ENCODE measurements around the gene AMOT. TPM values are rescaled to one million over a fixed set of nuclear protein-coding genes. Genes with fewer than 3 reads are reported as not detected.

The AMOT gene
- total RNA-seq, result 2.3 TPM
- polyA plus RNA-seq, result 1 to 10 TPM; 1.2 to 1.5 (median 1.5) TPM

- H3K9me3 Mint-ChIP-seq, result no peaks in the 10 kb centered on the region
- ATAC-seq (ENCODE audit: low read depth in 2 of 2) (peak; percentile 28 to 43), DNase-seq (peak; percentile 51 to 71 (median 63))
- peak within 1 kb of the TSS; percentile 57 for H3K27ac ChIP-seq (ENCODE audit: insufficient read depth, low read length, poor library complexity, severe bottlenecking)
- H3K27me3 Mint-ChIP-seq, result no peaks in the 10 kb centered on the region
- H3K4me3 Mint-ChIP-seq, result peak within 1 kb of the TSS; percentile 84 to 96 (median 89)
- H3K4me1 ChIP-seq (ENCODE audit: control insufficient read depth, insufficient read depth, low read length, poor library complexity, severe bottlenecking), result no peaks in the 10 kb centered on the region
- H3K4me1 Mint-ChIP-seq, result peaks cover 5 to 14% (median 5%) of the 10 kb centered on the region in 4 donors
- no peaks in the 10 kb centered on the region for H3K9me3 ChIP-seq (ENCODE audit: control insufficient read depth in 2 of 2, low read length in 2 of 2)
- H3K4me3 ChIP-seq (ENCODE audit: low read depth, low read length), result peak within 1 kb of the TSS; percentile 84
- H3K36me3 ChIP-seq (ENCODE audit: control insufficient read depth, insufficient read depth, low read length), result no peaks in the 10 kb centered on the region
- no peaks in the 10 kb centered on the region for H3K27me3 ChIP-seq (ENCODE audit: control insufficient read depth, insufficient read depth, low read length)
- H3K36me3 Mint-ChIP-seq, result no peaks in the 10 kb centered on the region
- H3K27ac Mint-ChIP-seq, result peak within 1 kb of the TSS; percentile 70 to 89 (median 74)
Observed at GRCh38 chrX:112840382-112841113, at the start of gene AMOT. Gene AMOT, minus strand, starts transcription at chrX:112840831. Its CDS starts 17,705 bp downstream, at chrX:112823126.

GRCh38 chrX:112889400-112889799 is 48.8 kb upstream of the AMOT start:
- ATAC-seq (ENCODE audit: low read depth in 2 of 2), result no peak
- DNase-seq, result no peak
- H3K27me3 ChIP-seq (ENCODE audit: control insufficient read depth, insufficient read depth, low read length), result no peaks in the 10 kb centered on the region
- no peak overlapping the region for H3K4me3 ChIP-seq (ENCODE audit: low read depth, low read length)
- no peaks in the 10 kb centered on the region for H3K9me3 Mint-ChIP-seq
- H3K9me3 ChIP-seq (ENCODE audit: control insufficient read depth in 2 of 2, low read length in 2 of 2), result no peaks in the 10 kb centered on the region
- H3K36me3 Mint-ChIP-seq, result peaks cover 3% of the 10 kb centered on the region
- H3K27ac ChIP-seq (ENCODE audit: insufficient read depth, low read length, poor library complexity, severe bottlenecking), result no peak overlapping the region
- H3K27me3 Mint-ChIP-seq, result peaks cover 4% of the 10 kb centered on the region
- H3K4me1 ChIP-seq (ENCODE audit: control insufficient read depth, insufficient read depth, low read length, poor library complexity, severe bottlenecking), result no peaks in the 10 kb centered on the region
- H3K27ac Mint-ChIP-seq, result no peak overlapping the region
- H3K36me3 ChIP-seq (ENCODE audit: control insufficient read depth, insufficient read depth, low read length), result no peaks in the 10 kb centered on the region
- H3K4me1 Mint-ChIP-seq, result peaks cover 0 to 5% (median 2%) of the 10 kb centered on the region in 4 donors
- no peak overlapping the region for H3K4me3 Mint-ChIP-seq

GRCh38 chrX:112888916-112889315 is 48.3 kb upstream of the AMOT start:
- H3K9me3 ChIP-seq (ENCODE audit: control insufficient read depth in 2 of 2, low read length in 2 of 2), result no peaks in the 10 kb centered on the region
- no peak overlapping the region for H3K4me3 ChIP-seq (ENCODE audit: low read depth, low read length)
- H3K27me3 ChIP-seq (ENCODE audit: control insufficient read depth, insufficient read depth, low read length), result no peaks in the 10 kb centered on the region
- DNase-seq, result no peak
- no peak overlapping the region for H3K27ac Mint-ChIP-seq
- H3K36me3 Mint-ChIP-seq, result peaks cover 3% of the 10 kb centered on the region
- H3K27ac ChIP-seq (ENCODE audit: insufficient read depth, low read length, poor library complexity, severe bottlenecking), result no peak overlapping the region
- no peaks in the 10 kb centered on the region for H3K4me1 ChIP-seq (ENCODE audit: control insufficient read depth, insufficient read depth, low read length, poor library complexity, severe bottlenecking)
- H3K27me3 Mint-ChIP-seq, result no peaks in the 10 kb centered on the region
- H3K4me1 Mint-ChIP-seq, result peaks cover 0 to 5% (median 2%) of the 10 kb centered on the region in 4 donors
- H3K36me3 ChIP-seq (ENCODE audit: control insufficient read depth, insufficient read depth, low read length), result no peaks in the 10 kb centered on the region
- H3K9me3 Mint-ChIP-seq, result no peaks in the 10 kb centered on the region
- no peak for ATAC-seq (ENCODE audit: low read depth in 2 of 2)
- H3K4me3 Mint-ChIP-seq, result no peak overlapping the region

- Mint-ChIP-seq H3K27me3 (peaks cover 6% of the 10 kb centered on the region), H3K4me1 (no peaks in the 10 kb centered on the region), H3K27ac (no peak overlapping the region), H3K4me3 (no peak overlapping the region), H3K9me3 (peaks cover 0 to 5% (median 0%) of the 10 kb centered on the region in 7 donors), H3K36me3 (no peaks in the 10 kb centered on the region)
- Histone ChIP-seq H3K36me3 (ENCODE audit: control insufficient read depth, insufficient read depth, low read length) (no peaks in the 10 kb centered on the region), H3K9me3 (ENCODE audit: control insufficient read depth in 2 of 2, low read length in 2 of 2) (no peaks in the 10 kb centered on the region), H3K27me3 (ENCODE audit: control insufficient read depth, insufficient read depth, low read length) (no peaks in the 10 kb centered on the region), H3K4me1 (ENCODE audit: control insufficient read depth, insufficient read depth, low read length, poor library complexity, severe bottlenecking) (no peaks in the 10 kb centered on the region), H3K4me3 (ENCODE audit: low read depth, low read length) (no peak overlapping the region), H3K27ac (ENCODE audit: insufficient read depth, low read length, poor library complexity, severe bottlenecking) (no peak overlapping the region)
- ATAC-seq (ENCODE audit: low read depth in 2 of 2) (no peak), DNase-seq (no peak)
Observed at GRCh38 chrX:112877771-112878173, 37.1 kb upstream of the AMOT start.

- Mint-ChIP-seq H3K9me3 (peaks cover 0 to 2% (median 0%) of the 10 kb centered on the region in 7 donors), H3K36me3 (no peaks in the 10 kb centered on the region), H3K27ac (no peak overlapping the region), H3K27me3 (peaks cover 9% of the 10 kb centered on the region), H3K4me3 (no peak overlapping the region), H3K4me1 (no peaks in the 10 kb centered on the region)
- DNase-seq (no peak), ATAC-seq (ENCODE audit: low read depth in 2 of 2) (no peak)
- Histone ChIP-seq H3K27me3 (ENCODE audit: control insufficient read depth, insufficient read depth, low read length) (no peaks in the 10 kb centered on the region), H3K27ac (ENCODE audit: insufficient read depth, low read length, poor library complexity, severe bottlenecking) (no peak overlapping the region), H3K36me3 (ENCODE audit: control insufficient read depth, insufficient read depth, low read length) (no peaks in the 10 kb centered on the region), H3K4me1 (ENCODE audit: control insufficient read depth, insufficient read depth, low read length, poor library complexity, severe bottlenecking) (no peaks in the 10 kb centered on the region), H3K4me3 (ENCODE audit: low read depth, low read length) (no peak overlapping the region), H3K9me3 (ENCODE audit: control insufficient read depth in 2 of 2, low read length in 2 of 2) (no peaks in the 10 kb centered on the region)
Observed at GRCh38 chrX:112874614-112875013, 34.0 kb upstream of the AMOT start.

GRCh38 chrX:112874175-112874574 is 33.5 kb upstream of the AMOT start:
- peaks cover 9% of the 10 kb centered on the region for H3K27me3 Mint-ChIP-seq
- H3K9me3 ChIP-seq (ENCODE audit: control insufficient read depth in 2 of 2, low read length in 2 of 2), result no peaks in the 10 kb centered on the region
- H3K27me3 ChIP-seq (ENCODE audit: control insufficient read depth, insufficient read depth, low read length), result no peaks in the 10 kb centered on the region
- H3K27ac ChIP-seq (ENCODE audit: insufficient read depth, low read length, poor library complexity, severe bottlenecking), result no peak overlapping the region
- H3K4me1 Mint-ChIP-seq, result no peaks in the 10 kb centered on the region
- H3K27ac Mint-ChIP-seq, result no peak overlapping the region
- H3K36me3 Mint-ChIP-seq, result no peaks in the 10 kb centered on the region
- H3K4me3 ChIP-seq (ENCODE audit: low read depth, low read length), result no peak overlapping the region
- H3K9me3 Mint-ChIP-seq, result peaks cover 0 to 2% (median 0%) of the 10 kb centered on the region in 7 donors
- DNase-seq (no peak), ATAC-seq (ENCODE audit: low read depth in 2 of 2) (no peak)
- H3K4me3 Mint-ChIP-seq, result no peak overlapping the region
- H3K4me1 ChIP-seq (ENCODE audit: control insufficient read depth, insufficient read depth, low read length, poor library complexity, severe bottlenecking), result no peaks in the 10 kb centered on the region
- no peaks in the 10 kb centered on the region for H3K36me3 ChIP-seq (ENCODE audit: control insufficient read depth, insufficient read depth, low read length)

- H3K27ac Mint-ChIP-seq, result no peak overlapping the region
- no peaks in the 10 kb centered on the region for H3K36me3 Mint-ChIP-seq
- H3K27ac ChIP-seq (ENCODE audit: insufficient read depth, low read length, poor library complexity, severe bottlenecking), result no peak overlapping the region
- no peaks in the 10 kb centered on the region for H3K9me3 ChIP-seq (ENCODE audit: control insufficient read depth in 2 of 2, low read length in 2 of 2)
- H3K9me3 Mint-ChIP-seq, result no peaks in the 10 kb centered on the region
- H3K36me3 ChIP-seq (ENCODE audit: control insufficient read depth, insufficient read depth, low read length), result no peaks in the 10 kb centered on the region
- ATAC-seq (ENCODE audit: low read depth in 2 of 2), result no peak
- no peaks in the 10 kb centered on the region for H3K4me1 ChIP-seq (ENCODE audit: control insufficient read depth, insufficient read depth, low read length, poor library complexity, severe bottlenecking)
- DNase-seq, result no peak
- H3K27me3 Mint-ChIP-seq, result peaks cover 4% of the 10 kb centered on the region
- no peaks in the 10 kb centered on the region for H3K4me1 Mint-ChIP-seq
- no peaks in the 10 kb centered on the region for H3K27me3 ChIP-seq (ENCODE audit: control insufficient read depth, insufficient read depth, low read length)
- no peak overlapping the region for H3K4me3 Mint-ChIP-seq
- H3K4me3 ChIP-seq (ENCODE audit: low read depth, low read length), result no peak overlapping the region
Observed at GRCh38 chrX:112868586-112868985, 28.0 kb upstream of the AMOT start.

- no peak overlapping the region for H3K4me3 ChIP-seq (ENCODE audit: low read depth, low read length)
- Mint-ChIP-seq H3K27ac (no peak overlapping the region), H3K9me3 (no peaks in the 10 kb centered on the region), H3K36me3 (no peaks in the 10 kb centered on the region), H3K4me3 (no peak overlapping the region), H3K4me1 (no peaks in the 10 kb centered on the region), H3K27me3 (peaks cover 4% of the 10 kb centered on the region)
- no peaks in the 10 kb centered on the region for H3K27me3 ChIP-seq (ENCODE audit: control insufficient read depth, insufficient read depth, low read length)
- H3K9me3 ChIP-seq (ENCODE audit: control insufficient read depth in 2 of 2, low read length in 2 of 2), result no peaks in the 10 kb centered on the region
- no peaks in the 10 kb centered on the region for H3K36me3 ChIP-seq (ENCODE audit: control insufficient read depth, insufficient read depth, low read length)
- no peaks in the 10 kb centered on the region for H3K4me1 ChIP-seq (ENCODE audit: control insufficient read depth, insufficient read depth, low read length, poor library complexity, severe bottlenecking)
- ATAC-seq (ENCODE audit: low read depth in 2 of 2), result no peak
- no peak for DNase-seq
- H3K27ac ChIP-seq (ENCODE audit: insufficient read depth, low read length, poor library complexity, severe bottlenecking), result no peak overlapping the region
Observed at GRCh38 chrX:112867570-112867969, 26.9 kb upstream of the AMOT start.
